Aorta (tissue), 5 donors: ENCODE data around the gene CLDN25. TPM values are rescaled to one million over a fixed set of nuclear protein-coding genes. Genes with fewer than 3 reads are reported as not detected.
"Not testable (repeated sequence)": the region's sequence is repeated elsewhere in the genome, so short reads cannot be mapped to it uniquely, and the experiment has no call there.

Source experiments
- ATAC-seq: fragments of 200-7000 bp; cut with Tn5 transposase; one replicate; pipeline ENCODE4 v1.9.1; 2022; ENCODE audit warnings: moderate library complexity; ENCODE audit not compliant: low FRiP score
- DNase-seq, 2 donors: peaks; one replicate each; pipeline ENCODE4 v3.0.0-alpha.2; 2020
- H3K27ac ChIP-seq, 2 donors: one replicate each; pipeline ENCODE4 v1.5.1; 2013; ENCODE audit warnings: low read length in 2 of 2, mild to moderate bottlenecking in 2 of 2, moderate library complexity in 2 of 2, control low read depth in 1 of 2, inconsistent platforms in 1 of 2, low read depth in 1 of 2
- H3K27me3 ChIP-seq, 2 donors: one replicate each; pipeline ENCODE4 v1.6.1; 2013; ENCODE audit warnings: control low read depth in 1 of 2, low read length in 1 of 2, mild to moderate bottlenecking in 1 of 2, moderate library complexity in 1 of 2; ENCODE audit not compliant: insufficient read depth in 2 of 2, control insufficient read depth in 1 of 2
- H3K36me3 ChIP-seq, 2 donors: one replicate each; pipeline ENCODE4 v1.6.1; 2013; ENCODE audit warnings: control low read depth in 1 of 2, low read length in 1 of 2, mild to moderate bottlenecking in 1 of 2; ENCODE audit not compliant: insufficient read depth in 2 of 2, control insufficient read depth in 1 of 2
- H3K4me1 ChIP-seq, 2 donors: one replicate each; pipeline ENCODE4 v1.6.1; 2013; ENCODE audit warnings: low read length in 2 of 2, control low read depth in 1 of 2, mild to moderate bottlenecking in 1 of 2, moderate library complexity in 1 of 2; ENCODE audit not compliant: insufficient read depth in 2 of 2, control insufficient read depth in 1 of 2
- H3K4me3 ChIP-seq, 2 donors: one replicate each; pipeline ENCODE4 v1.5.1; 2013; ENCODE audit warnings: low read length in 2 of 2, control low read depth in 1 of 2, mild to moderate bottlenecking in 1 of 2
- H3K9me3 ChIP-seq: one replicate; pipeline ENCODE4 v1.6.1; 2013; ENCODE audit warnings: mild to moderate bottlenecking, low read length; ENCODE audit not compliant: control insufficient read depth
- WGBS, 2 donors: extraction: QIAGEN DNeasy Blood & Tissue Kit; methylation state at CpG; one replicate each; pipeline ENCODE4 v1.1.7; 2013; 5-methylcytosine and 5-hydroxymethylcytosine counted together
- intact Hi-C, 2 donors: fragments of 100-400 bp; cut with DNase I; formaldehyde crosslinking; loops; one replicate each; pipeline versions ENCODE4 v1.14.2 to v1.15.0; 2022
- polyA plus RNA-seq, 2 donors: library from polyadenylated mRNA; stranded (reverse); fragments of 200-250 nt; gene quantifications; one replicate each; pipeline ENCODE4 v1.2.3, GENCODE V29; 2013
- total RNA-seq, 2 donors: library from RNA; stranded (reverse); fragmentation: NEBNext Ultra II Directional; extraction: Animal tissue kit (Norgen Biotek cat#: 25700); gene quantifications; one replicate each; pipeline ENCODE4 v1.2.1, GENCODE V29; 2021
- donor health status: healthy with polysubstance abuse.
- donor health status: Bipolar disorder and iron deficiency.
- donor health status: DM: no; HTN: no; CAD: no.
- donor health status: DM: no; HTN: no; CAD: no.
- donor health status: DM: yes; HTN: yes; CAD: no.

CLDN25 gene
- total and polyA plus RNA-seq, 4 donors = not detected

GRCh38 chr11:113771964-113772363, 7.6 kb upstream of the CLDN25 start:
- H3K9me3 ChIP-seq = no peaks in the 10 kb centered on the region
- no peaks in the 10 kb centered on the region for H3K27me3 ChIP-seq
- H3K27ac ChIP-seq = no peak overlapping the region
- H3K4me3 ChIP-seq = no peak overlapping the region
- ATAC-seq = no peak
- no peak for DNase-seq
- WGBS, 2 donors = 77 to 94% methylated on average over 3 of the region's 3 CpGs
- intact Hi-C loops = no loop called here
- no peaks in the 10 kb centered on the region for H3K36me3 ChIP-seq
- peaks cover 0 to 4% of the 10 kb centered on the region in 2 donors for H3K4me1 ChIP-seq

GRCh38 chr11:113773092-113773415, 6.5 kb upstream of the CLDN25 start:
- WGBS, 2 donors = 1 to 2% methylated on average over 10 of the region's 10 CpGs
- no peaks in the 10 kb centered on the region for H3K9me3 ChIP-seq
- DNase-seq = peak in 1 of 2 donors; percentile 57
- H3K4me3 ChIP-seq = peak overlapping the region; percentile 61 to 82
- ATAC-seq = peak; percentile 64
- H3K4me1 ChIP-seq = peaks cover 0 to 4% of the 10 kb centered on the region in 2 donors
- H3K27ac ChIP-seq = peak overlapping the region in 1 of 2 donors; percentile 20
- no peaks in the 10 kb centered on the region for H3K36me3 ChIP-seq
- H3K27me3 ChIP-seq = no peaks in the 10 kb centered on the region
- intact Hi-C loops = no loop called here

- Histone ChIP-seq H3K36me3 (no peaks in the 10 kb centered on the region), H3K27me3 (no peaks in the 10 kb centered on the region), H3K4me3 (peak within 1 kb of the TSS; percentile 61 to 82), H3K9me3 (no peaks in the 10 kb centered on the region), H3K4me1 (peaks cover 0 to 4% of the 10 kb centered on the region in 2 donors), H3K27ac (peak within 1 kb of the TSS in 1 of 2 donors; percentile 20)
- DNase-seq (peak; percentile 98 to 99), ATAC-seq (peak; percentile 99)
- intact Hi-C loops = no loop called here
- 0 to 1% methylated on average over 46 of the region's 46 CpGs for WGBS, 2 donors
Measured at GRCh38 chr11:113773416-113774173, 6.0 kb upstream of the CLDN25 start, which contains the start of gene ZW10. Gene ZW10, minus strand, starts transcription at chr11:113773692. Its CDS starts 26 bp downstream, at chr11:113773666.

- H3K36me3 ChIP-seq = no peaks in the 10 kb centered on the region
- ATAC-seq (no peak), DNase-seq (no peak)
- 0 to 2% methylated on average over 1 of the region's 1 CpG for WGBS, 2 donors
- H3K4me1 ChIP-seq = peaks cover 0 to 4% of the 10 kb centered on the region in 2 donors
- no peak overlapping the region for H3K27ac ChIP-seq
- H3K9me3 ChIP-seq = no peaks in the 10 kb centered on the region
- no peaks in the 10 kb centered on the region for H3K27me3 ChIP-seq
- intact Hi-C loops = no loop called here
- H3K4me3 ChIP-seq = peak overlapping the region in 1 of 2 donors; percentile 65
Measured at GRCh38 chr11:113774174-113774503, 5.5 kb upstream of the CLDN25 start.

- no peaks in the 10 kb centered on the region for H3K36me3 ChIP-seq
- ATAC-seq (no peak), DNase-seq (peak in 1 of 2 donors; percentile 53)
- H3K4me1 ChIP-seq = no peaks in the 10 kb centered on the region
- H3K4me3 ChIP-seq = no peak overlapping the region
- intact Hi-C loops = no loop called here
- no peaks in the 10 kb centered on the region for H3K27me3 ChIP-seq
- 30 to 32% methylated on average over 11 of the region's 11 CpGs for WGBS, 2 donors
- peak overlapping the region; percentile 23 to 83 for H3K27ac ChIP-seq
- no peaks in the 10 kb centered on the region for H3K9me3 ChIP-seq
Measured at GRCh38 chr11:113778111-113778910, 1.3 kb upstream of the CLDN25 start.

- 59 to 71% methylated on average over 5 of the region's 5 CpGs for whole genome bisulfite sequencing, 2 donors
- intact Hi-C loops = no loop called here
- ATAC-seq = no peak
Measured at GRCh38 chr11:113781682-113782081, 2.1 kb downstream of the CLDN25 start.

GRCh38 chr11:113782134-113782533, 2.5 kb downstream of the CLDN25 start:
- no peak for ATAC-seq
- Histone ChIP-seq H3K27ac (no peak overlapping the region), H3K4me1 (no peaks in the 10 kb centered on the region), H3K9me3 (no peaks in the 10 kb centered on the region), H3K36me3 (no peaks in the 10 kb centered on the region), H3K27me3 (no peaks in the 10 kb centered on the region), H3K4me3 (no peak overlapping the region)
- WGBS, 2 donors = 92 to 93% methylated on average over 1 of the region's 1 CpG
- no peak for DNase-seq
- intact Hi-C loops = no loop called here

More at GRCh38 chr11:113781682-113782081, 2.1 kb downstream of the CLDN25 start:
- no peak for DNase-seq
- Histone ChIP-seq H3K9me3 (no peaks in the 10 kb centered on the region), H3K27me3 (no peaks in the 10 kb centered on the region), H3K4me1 (no peaks in the 10 kb centered on the region), H3K36me3 (no peaks in the 10 kb centered on the region), H3K27ac (no peak overlapping the region), H3K4me3 (no peak overlapping the region)

GRCh38 chr11:113789016-113789415, 9.4 kb downstream of the CLDN25 start:
- intact Hi-C loops, H3K4me1 ChIP-seq, H3K27ac ChIP-seq, H3K27me3 ChIP-seq, H3K9me3 ChIP-seq, ATAC-seq, H3K4me3 ChIP-seq, DNase-seq, H3K36me3 ChIP-seq: not testable (repeated sequence)
- 84 to 89% methylated on average over 22 of the region's 22 CpGs for WGBS, 2 donors
